GM23338 (cell line): ENCODE measurements around the gene CACNA2D1.

Source experiments
- CREB1 ChIP-seq: fragments of 250-450 bp; sonication (Bioruptor Pico); IDR thresholded peaks from 2 replicates; pipeline ENCODE4 v1.5.0; 2020; ENCODE audit warnings: low read depth, mild to moderate bottlenecking, moderate library complexity
- CTCF ChIP-seq, 2 experiments: fragments of 200-600 bp in 1 of 2; sonication (generic) in 1 of 2; conservative IDR thresholded peaks; 2 replicates each; pipeline versions ENCODE4 v1.5.1 to v1.6.1; 2016 to 2017; ENCODE audit warnings: antibody characterized with exemption in 2 of 2, low read depth in 2 of 2, mild to moderate bottlenecking in 2 of 2, moderate library complexity in 1 of 2
- EZH2 ChIP-seq: fragments of 200-600 bp; sonication (generic); IDR thresholded peaks from one replicate; pipeline ENCODE4 v1.8.0; 2017; ENCODE audit warnings: antibody characterized with exemption, mild to moderate bottlenecking, low read depth; ENCODE audit not compliant: unreplicated experiment
- EZH2phosphoT487 ChIP-seq: fragments of 200-600 bp; sonication (generic); IDR thresholded peaks from one replicate; pipeline ENCODE4 v1.8.1; 2018; ENCODE audit warnings: antibody characterized with exemption; ENCODE audit not compliant: unreplicated experiment
- JUNB ChIP-seq: IDR thresholded peaks from one replicate; pipeline ENCODE4 v1.6.1; 2016; ENCODE audit warnings: antibody characterized with exemption; ENCODE audit not compliant: unreplicated experiment
- POLR2AphosphoS5 ChIP-seq: IDR thresholded peaks from 2 replicates; pipeline ENCODE4 v1.6.1; 2016; ENCODE audit warnings: antibody characterized with exemption, low read depth
- ZNF331 ChIP-seq: fragments of 250-450 bp; sonication (Bioruptor Pico); IDR thresholded peaks from 2 replicates; pipeline ENCODE4 v1.5.0; 2020; ENCODE audit warnings: low read depth, mild to moderate bottlenecking, moderate library complexity

- TF ChIP-seq CTCF (conservative IDR thresholded peaks at IDR 0.05; ENCODE audit: low read depth in 2 of 2) = no peak
- no peak for TF ChIP-seq CREB1 (CRISPR knock-in tag)
- no peak for TF ChIP-seq EZH2
- TF ChIP-seq POLR2AphosphoS5 = no peak
- no peak for TF ChIP-seq ZNF331 (CRISPR knock-in tag)
- no peak for TF ChIP-seq EZH2phosphoT487
- TF ChIP-seq JUNB = no peak
Observed at GRCh38 chr7:81937091-81937490, 506.5 kb downstream of the CACNA2D1 start.
